Activated naive CD8-positive, alpha-beta T cell treated with anti-CD3 and anti-CD28 coated beads for 36 hours (primary cell): ENCODE measurements around the gene NR6A1. TPM values are rescaled to one million over a fixed set of nuclear protein-coding genes. Genes with fewer than 3 reads are reported as not detected.

ENCODE experiments used
- DNase-seq: peaks from one replicate; pipeline ENCODE4 v3.0.0; 2021
- H3K27ac Mint-ChIP-seq: one replicate; pipeline ENCODE4 v1.8.0; 2022; ENCODE audit warnings: mild to moderate bottlenecking, moderate library complexity, mixed read lengths
- H3K27me3 Mint-ChIP-seq: one replicate; pipeline ENCODE4 v1.8.0; 2022; ENCODE audit warnings: mild to moderate bottlenecking, mixed read lengths
- H3K36me3 Mint-ChIP-seq: one replicate; pipeline ENCODE4 v1.8.0; 2021; ENCODE audit warnings: mild to moderate bottlenecking, mixed read lengths
- H3K4me1 Mint-ChIP-seq: one replicate; pipeline ENCODE4 v1.8.0; 2021; ENCODE audit warnings: mixed read lengths
- H3K4me3 Mint-ChIP-seq: one replicate; pipeline ENCODE4 v1.8.0; 2022; ENCODE audit warnings: mild to moderate bottlenecking, moderate library complexity, mixed read lengths
- H3K9me3 Mint-ChIP-seq: one replicate; pipeline ENCODE4 v1.8.0; 2022; ENCODE audit warnings: mixed read lengths
- total RNA-seq, 2 experiments: library from RNA; stranded (reverse); gene quantifications; one replicate each; pipeline ENCODE4 v1.2.3, GENCODE V29; 2021

Gene NR6A1
- total RNA-seq, 2 experiments from 2014 or later, result 1.2 to 1.3 TPM

GRCh38 chr9:124663046-124663961, 107.8 kb downstream of the NR6A1 start:
- no peak overlapping the region for H3K4me3 Mint-ChIP-seq
- H3K27ac Mint-ChIP-seq, result no peak overlapping the region
- peaks cover 26% of the 10 kb centered on the region for H3K4me1 Mint-ChIP-seq
- no peak for DNase-seq
- no peaks in the 10 kb centered on the region for H3K27me3 Mint-ChIP-seq
- H3K9me3 Mint-ChIP-seq, result no peaks in the 10 kb centered on the region
- H3K36me3 Mint-ChIP-seq, result peaks cover 2% of the 10 kb centered on the region

- Mint-ChIP-seq H3K27ac (no peak overlapping the region), H3K9me3 (no peaks in the 10 kb centered on the region), H3K27me3 (no peaks in the 10 kb centered on the region), H3K4me3 (no peak overlapping the region), H3K36me3 (peaks cover 2% of the 10 kb centered on the region), H3K4me1 (peaks cover 32% of the 10 kb centered on the region)
- no peak for DNase-seq
These were observed 108.5 kb downstream of the NR6A1 start for GRCh38 chr9:124662561-124662960.

GRCh38 chr9:124661271-124661670, 109.8 kb downstream of the NR6A1 start:
- Mint-ChIP-seq H3K4me3 (peak overlapping the region; percentile 55), H3K27me3 (no peaks in the 10 kb centered on the region)

GRCh38 chr9:124660341-124660801, 110.7 kb downstream of the NR6A1 start:
- Mint-ChIP-seq H3K9me3 (no peaks in the 10 kb centered on the region), H3K4me1 (peaks cover 30% of the 10 kb centered on the region), H3K4me3 (peak overlapping the region; percentile 93), H3K27me3 (no peaks in the 10 kb centered on the region), H3K27ac (peak overlapping the region; percentile 62), H3K36me3 (peaks cover 2% of the 10 kb centered on the region)
- peak; percentile 8 for DNase-seq

More at GRCh38 chr9:124661271-124661670, 109.8 kb downstream of the NR6A1 start:
- Mint-ChIP-seq H3K4me1 (peaks cover 32% of the 10 kb centered on the region), H3K36me3 (peaks cover 2% of the 10 kb centered on the region), H3K9me3 (no peaks in the 10 kb centered on the region), H3K27ac (no peak overlapping the region)
- DNase-seq, result no peak

- H3K27me3 Mint-ChIP-seq, result no peaks in the 10 kb centered on the region
- H3K36me3 Mint-ChIP-seq, result peaks cover under 1% of the 10 kb centered on the region
These were observed 111.9 kb downstream of the NR6A1 start for GRCh38 chr9:124659099-124659659.

GRCh38 chr9:124658165-124659017, 112.7 kb downstream of the NR6A1 start:
- H3K4me1 Mint-ChIP-seq, result peaks cover 28% of the 10 kb centered on the region
- peak overlapping the region; percentile 93 for H3K4me3 Mint-ChIP-seq
- H3K27me3 Mint-ChIP-seq, result no peaks in the 10 kb centered on the region
- DNase-seq, result peak; percentile 68
- H3K36me3 Mint-ChIP-seq, result no peaks in the 10 kb centered on the region
- H3K9me3 Mint-ChIP-seq, result no peaks in the 10 kb centered on the region
- H3K27ac Mint-ChIP-seq, result peak overlapping the region; percentile 95

More at GRCh38 chr9:124659099-124659659, 111.9 kb downstream of the NR6A1 start:
- H3K4me3 Mint-ChIP-seq, result peak overlapping the region; percentile 93
- H3K27ac Mint-ChIP-seq, result peak overlapping the region; percentile 95
- H3K9me3 Mint-ChIP-seq, result no peaks in the 10 kb centered on the region
- peak; percentile 35 for DNase-seq
- H3K4me1 Mint-ChIP-seq, result peaks cover 28% of the 10 kb centered on the region

- Mint-ChIP-seq H3K27me3 (no peaks in the 10 kb centered on the region), H3K27ac (no peak overlapping the region)
- no peak for DNase-seq
These were observed 113.6 kb downstream of the NR6A1 start for GRCh38 chr9:124657516-124657915.

GRCh38 chr9:124654431-124654830, 116.7 kb downstream of the NR6A1 start:
- no peaks in the 10 kb centered on the region for H3K36me3 Mint-ChIP-seq
- no peak for DNase-seq
- peaks cover 16% of the 10 kb centered on the region for H3K4me1 Mint-ChIP-seq
- H3K4me3 Mint-ChIP-seq, result no peak overlapping the region
- no peaks in the 10 kb centered on the region for H3K27me3 Mint-ChIP-seq
- H3K27ac Mint-ChIP-seq, result no peak overlapping the region
- no peaks in the 10 kb centered on the region for H3K9me3 Mint-ChIP-seq

More at GRCh38 chr9:124657516-124657915, 113.6 kb downstream of the NR6A1 start:
- Mint-ChIP-seq H3K36me3 (no peaks in the 10 kb centered on the region), H3K9me3 (no peaks in the 10 kb centered on the region), H3K4me3 (no peak overlapping the region), H3K4me1 (peaks cover 26% of the 10 kb centered on the region)

GRCh38 chr9:124652615-124653393, 118.3 kb downstream of the NR6A1 start:
- Mint-ChIP-seq H3K9me3 (no peaks in the 10 kb centered on the region), H3K36me3 (no peaks in the 10 kb centered on the region), H3K27ac (no peak overlapping the region), H3K27me3 (no peaks in the 10 kb centered on the region), H3K4me1 (peaks cover 5% of the 10 kb centered on the region), H3K4me3 (no peak overlapping the region)
- no peak for DNase-seq

GRCh38 chr9:124652203-124652602, 118.9 kb downstream of the NR6A1 start:
- DNase-seq, result no peak
- H3K36me3 Mint-ChIP-seq, result no peaks in the 10 kb centered on the region
- H3K4me3 Mint-ChIP-seq, result no peak overlapping the region
- H3K4me1 Mint-ChIP-seq, result peaks cover 3% of the 10 kb centered on the region
- no peak overlapping the region for H3K27ac Mint-ChIP-seq
- no peaks in the 10 kb centered on the region for H3K9me3 Mint-ChIP-seq
- no peaks in the 10 kb centered on the region for H3K27me3 Mint-ChIP-seq

GRCh38 chr9:124645274-124645673, 125.8 kb downstream of the NR6A1 start:
- Mint-ChIP-seq H3K4me1 (no peaks in the 10 kb centered on the region), H3K27ac (no peak overlapping the region), H3K9me3 (peaks cover 3% of the 10 kb centered on the region), H3K27me3 (no peaks in the 10 kb centered on the region), H3K4me3 (no peak overlapping the region), H3K36me3 (peaks cover 1% of the 10 kb centered on the region)
- no peak for DNase-seq

- H3K4me1 Mint-ChIP-seq, result no peaks in the 10 kb centered on the region
- no peak overlapping the region for H3K27ac Mint-ChIP-seq
- H3K9me3 Mint-ChIP-seq, result no peaks in the 10 kb centered on the region
- no peak overlapping the region for H3K4me3 Mint-ChIP-seq
- no peak for DNase-seq
- H3K36me3 Mint-ChIP-seq, result no peaks in the 10 kb centered on the region
- H3K27me3 Mint-ChIP-seq, result peaks cover 22% of the 10 kb centered on the region
These were observed 131.5 kb downstream of the NR6A1 start for GRCh38 chr9:124639637-124640036.

- DNase-seq, result no peak
- no peaks in the 10 kb centered on the region for H3K9me3 Mint-ChIP-seq
- no peaks in the 10 kb centered on the region for H3K36me3 Mint-ChIP-seq
- H3K27ac Mint-ChIP-seq, result no peak overlapping the region
- H3K27me3 Mint-ChIP-seq, result peaks cover 26% of the 10 kb centered on the region
- H3K4me3 Mint-ChIP-seq, result no peak overlapping the region
- no peaks in the 10 kb centered on the region for H3K4me1 Mint-ChIP-seq
These were observed 135.8 kb downstream of the NR6A1 start for GRCh38 chr9:124635285-124635684.

- Mint-ChIP-seq H3K4me3 (no peak overlapping the region), H3K27me3 (peaks cover 17% of the 10 kb centered on the region), H3K36me3 (no peaks in the 10 kb centered on the region), H3K9me3 (no peaks in the 10 kb centered on the region), H3K27ac (no peak overlapping the region), H3K4me1 (no peaks in the 10 kb centered on the region)
- DNase-seq, result no peak
These were observed 139.0 kb downstream of the NR6A1 start for GRCh38 chr9:124632077-124632621.
